HG03571 (cell line): ENCODE measurements around the gene PCCA.
"Not testable (repeated sequence)": the region's sequence is repeated elsewhere in the genome, so short reads cannot be mapped to it uniquely, and the experiment has no call there.

Experiments used
- ATAC-seq: cut with Tn5 transposase; IDR thresholded peaks from one replicate; pipeline ENCODE4 v1.9.1; 2021; ENCODE audit not compliant: unreplicated experiment

Gene PCCA

DNA sequence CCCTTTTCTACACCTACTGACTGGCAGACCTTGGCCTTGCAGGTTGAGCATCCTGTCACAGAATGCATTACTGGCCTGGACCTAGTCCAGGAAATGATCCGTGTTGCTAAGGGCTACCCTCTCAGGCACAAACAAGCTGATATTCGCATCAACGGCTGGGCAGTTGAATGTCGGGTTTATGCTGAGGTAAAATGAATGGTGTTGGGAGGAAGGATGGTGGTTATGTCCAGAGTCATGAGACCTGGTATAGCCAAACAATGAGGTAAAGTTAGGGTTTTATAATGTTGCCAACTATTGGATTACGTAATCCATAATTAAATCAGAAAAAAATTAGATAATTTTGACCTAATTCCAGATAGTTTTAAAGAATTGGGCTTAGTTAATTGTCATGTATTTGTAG lies 212.5 kb downstream of the PCCA start:
- no peak for ATAC-seq

- ATAC-seq: no peak
These were observed 213.5 kb downstream of the PCCA start for GRCh38 chr13:100302391-100302790.

GRCh38 chr13:100304229-100304628 lies 215.3 kb downstream of the PCCA start:
- ATAC-seq: no peak

DNA sequence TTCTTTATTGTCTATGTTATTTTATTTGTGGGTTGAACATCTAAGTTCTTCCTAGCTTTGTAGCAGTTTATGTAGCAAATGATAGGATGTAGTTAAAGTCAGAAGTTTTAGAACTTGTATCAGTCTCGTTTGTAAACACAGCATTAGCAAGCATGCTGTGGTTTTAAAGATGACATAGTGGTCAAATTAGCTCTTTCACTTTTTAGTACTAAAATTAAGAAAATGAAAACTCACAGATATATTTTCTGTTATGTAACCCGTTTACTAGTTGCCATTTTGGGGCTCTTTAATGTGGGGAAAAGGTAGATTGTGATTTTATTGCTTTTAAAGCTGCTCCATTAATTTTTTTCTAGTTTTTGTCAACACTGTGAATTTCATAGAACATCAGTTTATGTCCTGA lies 216.5 kb downstream of the PCCA start:
- no peak for ATAC-seq

DNA sequence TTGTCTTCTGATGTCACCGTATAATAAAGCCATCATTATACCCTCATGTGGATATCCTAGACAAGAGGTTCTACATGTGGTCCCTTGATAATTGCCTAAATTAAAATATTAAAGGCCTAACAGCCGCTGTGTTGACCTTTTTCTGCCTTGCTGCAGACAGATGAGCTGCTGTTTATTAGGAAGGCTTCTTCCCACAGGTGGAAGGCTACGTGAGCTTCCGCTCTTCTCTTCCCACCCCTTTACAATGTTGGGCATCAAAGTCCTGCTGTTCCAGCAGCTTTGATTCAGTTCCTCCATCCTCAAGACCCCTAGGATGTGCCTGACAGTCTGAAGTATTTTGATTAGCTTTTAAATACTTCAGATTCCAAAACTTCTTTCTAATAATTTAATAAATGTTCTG lies 217.1 kb downstream of the PCCA start:
- no peak for ATAC-seq

GRCh38 chr13:100306434-100306999 lies 217.6 kb downstream of the PCCA start:
- no peak for ATAC-seq

DNA sequence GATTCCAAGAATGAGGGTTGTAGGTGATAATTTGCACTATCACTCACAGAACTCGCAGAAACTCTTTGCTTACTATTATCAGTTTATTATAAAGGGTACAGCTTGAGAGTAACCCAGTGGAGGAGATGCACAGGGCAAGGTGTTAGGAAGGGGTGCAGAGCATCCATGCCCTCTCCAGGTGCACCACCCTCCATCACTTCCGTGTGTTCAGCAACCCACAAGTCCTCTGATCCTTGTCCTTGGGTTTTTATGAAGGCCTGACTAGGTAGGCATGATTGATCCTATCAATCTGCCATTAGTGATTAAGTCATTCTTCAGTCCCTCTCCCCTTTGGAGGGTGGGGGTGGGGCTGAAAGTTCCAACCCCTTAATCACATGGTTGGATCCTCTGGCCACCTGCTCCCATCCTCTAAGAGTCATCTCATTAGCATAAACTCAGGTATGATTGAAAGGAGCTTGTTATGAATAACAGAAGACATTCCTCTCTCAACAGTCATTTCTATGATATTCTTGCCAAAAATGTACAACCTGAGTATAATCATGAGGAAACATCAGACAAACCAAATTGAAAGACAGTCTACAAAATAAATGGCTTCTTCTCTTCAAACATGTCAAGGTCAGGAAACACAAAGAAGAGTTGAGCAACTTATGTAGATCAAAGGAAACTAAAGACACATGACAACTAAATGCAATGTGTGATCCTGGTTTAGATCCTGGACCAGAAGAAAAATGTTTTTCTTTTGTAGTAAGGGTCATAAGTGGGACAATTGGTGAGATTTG lies 225.4 kb downstream of the PCCA start:
- ATAC-seq: no peak

DNA sequence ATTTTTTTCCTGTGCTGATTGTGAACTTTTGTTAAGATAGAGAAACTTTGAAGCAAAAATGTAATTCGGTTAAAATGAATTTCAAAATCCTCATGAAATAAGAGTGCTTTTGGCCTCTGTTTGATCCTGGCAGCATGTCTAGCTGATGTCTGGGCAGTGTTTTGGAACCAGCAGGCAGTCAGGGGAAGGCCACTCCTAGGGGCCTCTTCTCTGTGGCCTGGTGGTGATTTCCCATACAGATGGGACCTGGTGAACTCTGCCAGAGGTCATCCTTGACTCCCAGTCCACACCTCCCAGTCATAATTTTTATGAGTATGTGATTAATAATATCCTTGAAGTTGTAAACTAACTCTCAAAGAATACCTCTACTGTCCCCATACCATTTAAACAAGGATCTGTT lies 226.6 kb downstream of the PCCA start:
- no peak for ATAC-seq

- ATAC-seq: not testable (repeated sequence)
These were observed 229.6 kb downstream of the PCCA start for GRCh38 chr13:100318473-100318872.

GRCh38 chr13:100323937-100324336 lies 235.0 kb downstream of the PCCA start:
- no peak for ATAC-seq

DNA sequence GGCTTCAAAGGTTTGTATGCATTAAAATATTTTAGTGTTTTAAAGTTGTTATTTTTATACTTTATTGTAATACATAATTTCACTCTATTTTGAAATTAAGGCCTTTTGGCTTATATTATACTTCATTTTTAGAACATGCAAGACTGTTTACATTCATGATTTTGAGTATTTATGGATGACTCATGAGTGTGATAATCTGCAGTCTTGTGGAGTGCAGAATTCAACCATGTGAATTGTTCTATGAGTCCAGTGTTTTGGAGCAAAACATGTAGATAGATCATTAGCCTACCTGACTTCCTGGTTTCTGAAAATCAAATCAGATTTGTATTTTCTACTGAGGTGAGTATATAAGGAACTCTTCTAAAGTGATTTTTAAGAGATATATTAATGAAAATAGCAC lies 241.8 kb downstream of the PCCA start:
- no peak for ATAC-seq

DNA sequence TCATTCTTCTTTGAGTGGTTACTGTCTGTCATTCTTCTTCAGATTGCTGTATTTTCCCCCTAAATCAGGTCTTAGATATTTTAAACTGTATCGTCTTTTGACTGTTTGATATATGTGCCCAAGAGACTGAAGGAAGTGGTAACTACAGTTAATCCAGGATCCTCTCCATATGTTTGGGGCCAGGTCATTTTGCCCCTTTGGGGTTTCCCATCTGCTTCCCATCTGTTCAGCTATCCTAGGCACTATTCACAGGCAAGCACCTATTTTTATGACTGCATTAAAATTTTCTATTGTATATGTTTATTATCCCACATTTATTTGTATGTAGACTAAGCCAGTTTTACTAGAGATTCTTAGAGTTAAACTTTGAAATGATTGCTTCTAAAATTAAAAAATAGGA lies 244.2 kb downstream of the PCCA start:
- no peak for ATAC-seq

DNA sequence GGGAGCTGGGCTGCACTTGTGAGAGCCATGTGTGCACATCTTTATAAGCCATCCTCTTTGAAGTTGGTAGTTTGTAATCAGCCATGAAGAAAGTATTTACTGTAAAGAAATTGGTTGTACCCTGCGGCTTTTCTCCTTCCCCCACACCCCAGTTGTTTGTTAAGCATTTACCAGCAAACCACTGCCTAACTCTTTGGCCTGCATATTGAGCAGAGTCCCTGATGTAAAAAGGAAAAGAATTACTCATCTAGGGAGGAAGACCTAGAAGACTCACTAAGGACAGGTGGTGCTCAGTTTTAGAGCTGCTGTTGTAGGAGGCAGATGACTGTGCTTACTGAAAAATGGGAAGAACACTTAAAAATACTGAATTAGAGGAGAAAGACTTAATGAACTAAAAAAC lies 245.3 kb downstream of the PCCA start:
- no peak for ATAC-seq

- ATAC-seq: no peak
These were observed 248.1 kb downstream of the PCCA start for GRCh38 chr13:100336795-100337516.

GRCh38 chr13:100338275-100338674 lies 249.4 kb downstream of the PCCA start:
- ATAC-seq: no peak

DNA sequence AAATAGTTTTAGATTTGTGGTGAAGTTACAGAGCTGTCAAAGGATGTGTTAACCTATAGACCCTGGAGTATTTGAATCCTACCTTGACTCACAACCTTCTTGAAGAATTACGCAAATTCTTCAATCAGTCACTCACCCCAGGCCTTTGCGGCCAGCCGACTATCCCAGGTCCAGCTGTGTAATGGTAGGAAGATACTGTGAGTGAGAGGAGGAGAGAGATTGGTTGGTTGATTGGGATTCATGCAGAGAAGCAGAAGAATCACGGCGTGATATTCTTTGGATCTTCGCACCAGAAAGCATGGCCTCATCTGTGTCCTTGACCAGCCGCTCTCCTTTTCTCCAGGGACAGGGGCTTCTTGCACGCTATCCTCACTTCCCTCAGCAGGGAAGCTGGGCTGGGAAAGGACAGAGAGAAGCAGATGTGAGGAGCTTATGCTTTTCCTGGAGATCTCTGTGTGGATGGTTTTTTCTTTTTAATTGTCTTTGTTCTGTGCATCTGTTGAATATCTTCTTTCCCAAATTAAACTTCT lies 250.6 kb downstream of the PCCA start:
- no peak for ATAC-seq

- ATAC-seq: no peak
These were observed 252.0 kb downstream of the PCCA start for GRCh38 chr13:100340865-100341264.

DNA sequence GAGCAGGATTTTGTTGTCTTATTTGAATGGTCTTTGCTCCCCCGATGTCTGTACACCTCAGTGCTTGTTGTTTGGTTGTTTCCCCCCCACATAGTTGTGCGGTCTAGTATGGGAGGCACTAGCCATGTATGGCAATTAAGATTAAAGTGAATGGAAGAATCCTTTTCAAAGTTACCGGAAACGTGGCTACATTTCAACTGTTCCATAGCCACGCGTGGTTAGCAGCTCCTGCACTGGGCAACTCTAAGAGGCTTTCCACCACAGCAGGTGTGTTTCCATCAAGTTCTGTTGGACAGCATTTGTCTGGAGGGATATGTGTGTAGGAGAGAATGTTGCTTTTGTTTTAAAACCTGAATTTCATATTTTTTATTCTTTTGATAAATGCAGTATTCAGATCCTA lies 252.4 kb downstream of the PCCA start:
- no peak for ATAC-seq

DNA sequence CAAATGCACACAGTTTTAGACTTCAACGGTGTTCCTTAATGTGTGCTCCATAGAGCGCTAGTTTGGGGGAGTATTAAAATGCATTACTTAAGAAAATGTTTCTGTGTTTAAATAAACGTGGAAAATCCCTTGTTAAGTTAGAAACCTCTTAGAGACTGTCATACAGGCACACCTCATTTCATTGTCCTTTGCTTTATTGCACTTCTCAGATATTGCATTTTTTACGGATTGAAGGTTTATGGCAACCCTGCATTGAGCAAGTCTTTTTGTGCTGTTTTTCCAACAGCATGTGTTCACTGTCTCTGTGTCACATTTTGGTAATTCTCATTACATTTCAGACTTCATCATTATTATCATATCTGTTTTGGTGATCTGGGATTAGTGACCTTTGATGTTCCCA lies 255.7 kb downstream of the PCCA start:
- no peak for ATAC-seq

DNA sequence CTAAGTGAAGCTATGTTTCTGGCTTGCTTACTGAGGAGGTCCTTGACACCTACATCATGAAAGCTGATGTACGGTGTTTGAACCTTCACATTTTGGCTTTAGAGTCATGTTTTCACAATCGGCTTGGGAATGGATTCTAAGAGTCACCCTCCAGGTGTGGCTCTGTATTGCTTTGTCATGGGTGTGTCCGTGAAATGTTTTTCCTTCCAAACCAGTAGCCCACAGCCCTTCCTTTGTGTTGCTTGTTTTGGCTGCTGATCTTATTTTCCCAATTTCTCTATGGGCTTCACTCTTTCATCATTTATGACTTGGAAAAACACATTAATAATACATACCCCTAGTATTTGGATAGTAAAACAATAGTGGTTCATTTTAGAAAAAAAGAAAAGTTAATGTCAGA lies 259.1 kb downstream of the PCCA start:
- no peak for ATAC-seq

- ATAC-seq: no peak
These were observed 260.7 kb downstream of the PCCA start for GRCh38 chr13:100349594-100349993.

DNA sequence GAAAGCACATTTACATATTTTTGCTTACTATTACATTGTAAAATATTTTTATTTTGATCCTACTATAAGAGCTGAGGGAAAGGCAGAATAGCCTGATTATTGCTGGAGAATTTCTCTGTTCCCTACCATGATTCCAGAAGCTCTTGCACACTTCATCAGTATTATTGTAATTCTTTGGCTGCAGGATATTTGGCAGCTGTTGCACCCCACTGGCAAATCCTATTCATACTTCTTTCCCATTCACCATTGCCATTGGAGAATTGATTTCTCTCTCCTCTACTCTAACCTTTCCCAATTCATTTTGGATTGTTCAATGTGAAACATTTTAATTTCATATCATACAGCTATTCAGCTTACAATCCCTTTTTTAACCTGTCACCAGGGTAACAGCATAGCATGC lies 261.7 kb downstream of the PCCA start:
- no peak for ATAC-seq
